Uterus (tissue), 2 donors: ENCODE measurements around the gene FAT1.

ENCODE experiments used
- CTCF ChIP-seq, 4 experiments: fragments of 200-600 bp in 2 of 4; fragments of 450-650 bp in 2 of 4; sonication (generic) in 2 of 4; IDR thresholded peaks; one replicate each; pipeline ENCODE4 v1.5.1; 2016 to 2019; ENCODE audit warnings: antibody characterized with exemption in 4 of 4, mild to moderate bottlenecking in 2 of 4, moderate library complexity in 1 of 4
- POLR2A ChIP-seq, 2 donors: fragments of 450-650 bp; IDR thresholded peaks; one replicate each; pipeline ENCODE4 v1.6.1; 2016; ENCODE audit warnings: antibody characterized with exemption in 2 of 2, mild to moderate bottlenecking in 1 of 2, moderate library complexity in 1 of 2

GRCh38 chr4:186759990-186760389 is 36.3 kb upstream of the FAT1 start:
- no peak for TF ChIP-seq CTCF (IDR thresholded peaks at IDR 0.05)
- TF ChIP-seq POLR2A (IDR thresholded peaks at IDR 0.05), result no peak
